OCI-LY3 (cell line): ENCODE measurements around the gene NXNL1.

Experiments used
- H2AFZ ChIP-seq: fragments of 200-600, 300-600 bp; shearing (Covaris generic); 2 replicates; pipeline ENCODE4 v1.6.0; 2014; ENCODE audit warnings: antibody characterized with exemption, low read depth, low read length
- H3K27ac ChIP-seq: fragments of 200-600, 300-600 bp; sonication (generic); 2 replicates; pipeline ENCODE4 v1.5.1; 2014; ENCODE audit warnings: mild to moderate bottlenecking, low read length, moderate library complexity, mixed read lengths
- H3K27me3 ChIP-seq: fragments of 200-600, 300-600 bp; sonication (generic); 2 replicates; pipeline ENCODE4 v1.6.1; 2014; ENCODE audit warnings: low read depth, low read length, mixed read lengths
- H3K36me3 ChIP-seq: fragments of 200-600, 300-600 bp; sonication (generic); replicated peaks from 2 replicates; pipeline ENCODE3; 2014; ENCODE audit warnings: low read depth, low read length, mixed read lengths
- H3K4me1 ChIP-seq: fragments of 300-600, 200-600 bp; sonication (generic); 2 replicates; pipeline ENCODE4 v1.6.1; 2014; ENCODE audit warnings: low read length, mixed read lengths
- H3K4me2 ChIP-seq: fragments of 200-600, 300-600 bp; sonication (generic); 2 replicates; pipeline ENCODE4 v1.6.1; 2014; ENCODE audit warnings: low read length, mixed read lengths
- H3K4me3 ChIP-seq: fragments of 300-600, 200-600 bp; sonication (generic); 2 replicates; pipeline ENCODE4 v1.5.1; 2014; ENCODE audit warnings: antibody characterized with exemption, mild to moderate bottlenecking, low read length, moderate library complexity
- H3K79me2 ChIP-seq: fragments of 300-600, 200-600 bp; shearing (Covaris generic); 2 replicates; pipeline ENCODE4 v1.6.1; 2014; ENCODE audit warnings: mild to moderate bottlenecking, low read length, mixed read lengths
- H3K9ac ChIP-seq: fragments of 300-600, 200-600 bp; shearing (Covaris generic); 2 replicates; pipeline ENCODE4 v1.6.0; 2014; ENCODE audit warnings: mild to moderate bottlenecking, low read length, moderate library complexity
- H3K9me3 ChIP-seq: fragments of 200-600, 300-600 bp; shearing (Covaris generic); 2 replicates; pipeline ENCODE4 v1.6.1; 2014; ENCODE audit warnings: low read length, mixed read lengths; ENCODE audit not compliant: insufficient read depth
- H4K20me1 ChIP-seq: fragments of 200-600, 300-600 bp; sonication (generic); 2 replicates; pipeline ENCODE4 v1.6.1; 2016; ENCODE audit warnings: low read length, mixed read lengths; ENCODE audit not compliant: insufficient read depth
- EZH2phosphoT487 ChIP-seq: fragments of 200-600 bp; shearing (Covaris generic); IDR thresholded peaks from 2 replicates; pipeline ENCODE4 v1.6.1; 2018; ENCODE audit warnings: antibody characterized with exemption, mixed run types, low read depth
- TF ChIP-seq, protein P1 (sequence below): fragments of 200-600, 300-600 bp; sonication (generic); IDR thresholded peaks from 2 replicates; pipeline ENCODE4 v1.5.1; 2014; ENCODE audit warnings: antibody characterized with exemption, low read length, low read depth

The NXNL1 gene

DNA sequence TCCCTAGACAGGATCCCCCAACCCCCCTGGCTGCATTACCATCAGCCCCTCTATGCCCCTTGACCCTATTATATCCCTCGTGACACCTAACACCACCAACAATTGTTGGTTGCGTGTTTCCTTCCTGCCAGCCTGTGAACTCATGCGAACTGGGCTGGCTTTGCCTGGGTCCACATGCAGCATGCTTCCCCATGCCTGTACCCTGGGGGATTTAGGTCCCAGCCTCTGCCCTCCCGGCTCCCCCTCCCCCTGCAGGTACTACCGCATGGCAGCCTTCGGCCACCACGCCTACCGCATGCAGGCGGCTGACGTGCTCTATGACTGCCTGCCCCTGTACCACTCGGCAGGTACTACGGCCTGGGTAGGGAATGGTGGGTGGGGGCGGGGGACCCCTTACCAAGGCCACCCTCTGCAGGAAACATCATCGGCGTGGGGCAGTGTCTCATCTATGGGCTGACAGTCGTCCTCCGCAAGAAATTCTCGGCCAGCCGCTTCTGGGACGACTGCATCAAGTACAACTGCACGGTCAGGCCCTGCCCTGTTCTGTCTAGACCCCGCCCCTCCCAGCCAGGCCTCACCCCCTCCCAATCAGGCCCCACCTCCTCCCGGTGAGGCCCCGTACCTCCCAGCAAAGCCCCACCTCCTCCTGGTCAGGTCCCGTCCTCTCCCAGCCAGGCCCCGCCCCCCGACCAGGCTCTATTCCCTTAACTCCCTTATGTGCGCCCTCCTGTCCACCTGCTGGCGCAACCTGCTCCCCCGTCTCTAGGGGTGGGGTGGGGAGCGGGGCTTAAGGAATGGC, 28.1 kb upstream of the NXNL1 start:
- H3K9ac ChIP-seq: peak overlapping the region; percentile 5; the same call in 1 of the 2 replicates
- H4K20me1 ChIP-seq: no peaks in the 10 kb centered on the region
- no peak overlapping the region for H2AFZ ChIP-seq
- H3K4me1 ChIP-seq: peaks cover 7% of the 10 kb centered on the region; the same call in 1 of the 2 replicates
- H3K4me2 ChIP-seq: peak overlapping the region; percentile 41
- H3K9me3 ChIP-seq: no peaks in the 10 kb centered on the region
- no peak for TF ChIP-seq EZH2phosphoT487
- TF ChIP-seq, protein P1, sequence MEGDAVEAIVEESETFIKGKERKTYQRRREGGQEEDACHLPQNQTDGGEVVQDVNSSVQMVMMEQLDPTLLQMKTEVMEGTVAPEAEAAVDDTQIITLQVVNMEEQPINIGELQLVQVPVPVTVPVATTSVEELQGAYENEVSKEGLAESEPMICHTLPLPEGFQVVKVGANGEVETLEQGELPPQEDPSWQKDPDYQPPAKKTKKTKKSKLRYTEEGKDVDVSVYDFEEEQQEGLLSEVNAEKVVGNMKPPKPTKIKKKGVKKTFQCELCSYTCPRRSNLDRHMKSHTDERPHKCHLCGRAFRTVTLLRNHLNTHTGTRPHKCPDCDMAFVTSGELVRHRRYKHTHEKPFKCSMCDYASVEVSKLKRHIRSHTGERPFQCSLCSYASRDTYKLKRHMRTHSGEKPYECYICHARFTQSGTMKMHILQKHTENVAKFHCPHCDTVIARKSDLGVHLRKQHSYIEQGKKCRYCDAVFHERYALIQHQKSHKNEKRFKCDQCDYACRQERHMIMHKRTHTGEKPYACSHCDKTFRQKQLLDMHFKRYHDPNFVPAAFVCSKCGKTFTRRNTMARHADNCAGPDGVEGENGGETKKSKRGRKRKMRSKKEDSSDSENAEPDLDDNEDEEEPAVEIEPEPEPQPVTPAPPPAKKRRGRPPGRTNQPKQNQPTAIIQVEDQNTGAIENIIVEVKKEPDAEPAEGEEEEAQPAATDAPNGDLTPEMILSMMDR: peak; percentile 35
- no peaks in the 10 kb centered on the region for H3K79me2 ChIP-seq
- H3K27ac ChIP-seq: no peak overlapping the region
- peak overlapping the region; percentile 61 for H3K4me3 ChIP-seq
- no peaks in the 10 kb centered on the region for H3K27me3 ChIP-seq
- no peaks in the 10 kb centered on the region for H3K36me3 ChIP-seq

DNA sequence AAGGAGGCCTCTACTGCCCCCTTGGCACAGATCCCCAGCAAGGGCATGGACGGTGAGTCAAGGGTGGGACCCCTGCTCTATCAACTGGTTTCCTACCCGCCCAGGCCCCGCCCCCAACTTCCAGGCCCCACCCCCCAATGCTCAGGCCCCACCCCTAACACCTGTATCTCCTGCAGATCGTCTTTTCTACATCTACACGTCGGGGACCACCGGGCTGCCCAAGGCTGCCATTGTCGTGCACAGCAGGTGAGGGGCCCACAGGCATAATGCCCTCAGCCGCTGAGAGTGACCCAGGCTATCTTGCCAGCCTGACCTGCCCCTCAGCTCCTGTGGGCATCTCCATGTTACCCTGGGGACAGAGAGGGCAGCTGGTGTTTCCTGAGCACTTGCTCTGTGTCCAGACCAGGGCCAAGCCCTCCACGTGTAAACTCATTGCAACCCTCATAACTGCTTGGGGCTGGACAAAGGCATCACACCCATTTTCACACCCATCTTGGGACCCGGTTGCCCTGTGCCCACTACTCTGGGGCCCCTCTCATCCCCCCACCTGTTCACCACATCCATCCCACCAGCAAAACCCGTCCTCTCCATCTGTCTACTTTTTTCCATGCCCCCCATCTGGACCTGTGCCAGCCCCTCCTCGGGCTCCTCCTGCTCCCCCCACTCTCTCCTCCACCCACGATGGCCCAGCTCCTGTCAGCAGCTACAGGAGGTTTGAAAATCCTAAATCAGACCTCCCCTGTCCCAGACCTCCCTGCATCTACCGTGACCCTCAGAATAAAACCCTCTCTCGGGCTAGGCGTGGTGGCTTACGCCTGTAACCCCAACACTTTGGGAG, 26.8 kb upstream of the NXNL1 start:
- H4K20me1 ChIP-seq: no peaks in the 10 kb centered on the region
- H3K9me3 ChIP-seq: no peaks in the 10 kb centered on the region
- no peaks in the 10 kb centered on the region for H3K27me3 ChIP-seq
- H3K79me2 ChIP-seq: no peaks in the 10 kb centered on the region
- no peak overlapping the region for H3K4me2 ChIP-seq
- H3K4me3 ChIP-seq: no peak overlapping the region
- no peak overlapping the region for H3K27ac ChIP-seq
- H3K4me1 ChIP-seq: peaks cover 7% of the 10 kb centered on the region; the same call in 1 of the 2 replicates
- no peaks in the 10 kb centered on the region for H3K36me3 ChIP-seq
- TF ChIP-seq, protein P1: no peak
- no peak for TF ChIP-seq EZH2phosphoT487
- no peak overlapping the region for H3K9ac ChIP-seq
- H2AFZ ChIP-seq: no peak overlapping the region

DNA sequence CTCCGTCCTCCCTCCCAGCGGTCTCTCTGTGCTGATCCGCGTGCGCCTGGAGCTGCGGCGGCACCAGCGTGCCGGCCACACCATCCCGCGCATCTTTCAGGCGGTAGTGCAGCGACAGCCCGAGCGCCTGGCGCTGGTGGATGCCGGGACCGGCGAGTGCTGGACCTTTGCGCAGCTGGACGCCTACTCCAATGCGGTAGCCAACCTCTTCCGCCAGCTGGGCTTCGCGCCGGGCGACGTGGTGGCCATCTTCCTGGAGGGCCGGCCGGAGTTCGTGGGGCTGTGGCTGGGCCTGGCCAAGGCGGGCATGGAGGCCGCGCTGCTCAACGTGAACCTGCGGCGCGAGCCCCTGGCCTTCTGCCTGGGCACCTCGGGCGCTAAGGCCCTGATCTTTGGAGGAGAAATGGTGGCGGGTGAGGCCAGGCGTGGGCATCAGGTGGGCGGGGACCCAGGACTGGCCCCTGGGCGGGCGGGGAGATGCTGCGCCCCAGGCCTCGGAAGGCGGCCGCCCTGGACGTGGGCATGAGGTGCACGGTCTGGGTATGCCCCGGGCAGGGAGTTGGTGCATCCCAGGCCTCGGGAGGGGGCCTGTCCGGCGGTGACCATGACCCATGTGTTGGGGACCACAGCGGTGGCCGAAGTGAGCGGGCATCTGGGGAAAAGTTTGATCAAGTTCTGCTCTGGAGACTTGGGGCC, 26.0 kb upstream of the NXNL1 start:
- no peak overlapping the region for H3K4me2 ChIP-seq
- no peak overlapping the region for H3K27ac ChIP-seq
- peaks cover 7% of the 10 kb centered on the region; the same call in 1 of the 2 replicates for H3K4me1 ChIP-seq
- no peak overlapping the region for H3K9ac ChIP-seq
- no peaks in the 10 kb centered on the region for H3K27me3 ChIP-seq
- no peak overlapping the region for H2AFZ ChIP-seq
- H3K79me2 ChIP-seq: no peaks in the 10 kb centered on the region
- TF ChIP-seq, protein P1: no peak
- TF ChIP-seq EZH2phosphoT487: no peak
- no peaks in the 10 kb centered on the region for H3K36me3 ChIP-seq
- H3K9me3 ChIP-seq: no peaks in the 10 kb centered on the region
- no peaks in the 10 kb centered on the region for H4K20me1 ChIP-seq
- H3K4me3 ChIP-seq: no peak overlapping the region
